K562 treated with DMSO at 1 percent for 4 hours (cell line): Measurements from ENCODE around the gene A2M. TPM values are rescaled to one million over a fixed set of nuclear protein-coding genes. Genes with fewer than 3 reads are reported as not detected.

Experiments
- total RNA-seq: library from RNA; unstranded; fragments of 300-600 nt; gene quantifications from 2 replicates; pipeline ENCODE4 v1.2.3, GENCODE V29; 2022; ENCODE audit not compliant: insufficient read depth

A2M gene
- not detected in 2 replicates for total RNA-seq

GRCh38 chr12:9115731-9116559 is at the start of gene A2M:
Gene A2M (minus strand): TSS chr12:9115919. CDS start chr12:9115849, 70 bp downstream.

Other genes starting within 250 kb of the A2M start
- gene PHC1, start 201.4 kb downstream of the A2M start, total RNA-seq: 9.1 and 12.4 TPM in 2 replicates
- gene M6PR, start 166.3 kb downstream of the A2M start, total RNA-seq: 64.4 and 80.9 TPM in 2 replicates
- gene KLRG1, start 126.4 kb downstream of the A2M start, total RNA-seq: not detected in 2 replicates
- not detected in 2 replicates for gene PZP, start 92.5 kb upstream of the A2M start, total RNA-seq